Neural cell (in vitro differentiated cells): ENCODE results near the gene FBN1.

Source experiments
- CTCF ChIP-seq: fragments of 450-650 bp; IDR thresholded peaks from 2 replicates; pipeline ENCODE4 v1.5.1; 2014; ENCODE audit warnings: antibody characterized with exemption, mild to moderate bottlenecking, moderate library complexity; ENCODE audit not compliant: poor library complexity, severe bottlenecking
- EP300 ChIP-seq: fragments of 450-650 bp; conservative IDR thresholded peaks from 2 replicates; pipeline ENCODE4 v1.6.1; 2014; ENCODE audit warnings: antibody characterized with exemption, mild to moderate bottlenecking, moderate library complexity; ENCODE audit not compliant: poor library complexity, severe bottlenecking
- EZH2 ChIP-seq: fragments of 200-600, 300-800 bp; shearing (Covaris generic), sonication (generic); IDR thresholded peaks from 2 replicates; pipeline ENCODE4 v1.6.1; 2014; ENCODE audit warnings: antibody characterized with exemption, low read length, borderline replicate concordance, mild to moderate bottlenecking; ENCODE audit not compliant: insufficient read depth, poor library complexity, severe bottlenecking
- RAD21 ChIP-seq: fragments of 450-650 bp; conservative IDR thresholded peaks from 2 replicates; pipeline ENCODE4 v1.6.1; 2014; ENCODE audit warnings: antibody characterized with exemption, mild to moderate bottlenecking, moderate library complexity
- SMC3 ChIP-seq: fragments of 450-650 bp; conservative IDR thresholded peaks from 2 replicates; pipeline ENCODE4 v1.6.1; 2014; ENCODE audit warnings: antibody characterized with exemption, mild to moderate bottlenecking, moderate library complexity; ENCODE audit not compliant: poor library complexity
- TAF1 ChIP-seq: IDR thresholded peaks from 2 replicates; pipeline ENCODE4 v1.6.1; 2012; ENCODE audit warnings: low read depth

- TF ChIP-seq EP300 (no peak), CTCF (no peak), TAF1 (no peak), EZH2 (no peak), SMC3 (no peak), RAD21 (no peak)
Measured at GRCh38 chr15:48566668-48567067, 78.8 kb downstream of the FBN1 start.
